CD4-positive, alpha-beta T cell treated with Interleukin-10 for 1 hour (primary cell): Measurements from ENCODE around the gene ZNF140.

Source experiments
- DNase-seq: peaks from one replicate; pipeline ENCODE4 v3.0.0-alpha.2; 2020

ZNF140 gene

DNA sequence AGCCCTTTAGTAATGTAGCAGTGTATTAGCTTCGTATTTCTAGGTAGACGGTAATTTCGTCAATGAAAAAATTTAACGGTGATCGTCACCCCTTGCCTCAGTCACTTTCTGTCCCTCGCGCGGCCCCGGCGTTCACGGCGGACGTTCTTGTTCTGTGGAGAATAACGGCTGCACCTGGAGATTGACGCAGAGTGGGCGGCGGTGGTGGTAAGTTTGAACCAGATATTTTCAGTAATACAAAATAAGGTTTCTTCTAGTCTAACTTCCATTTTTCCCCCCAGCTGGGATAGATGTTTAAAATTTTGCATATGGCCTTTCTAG, 50.0 kb downstream of the ZNF140 start:
- no peak for DNase-seq

DNA sequence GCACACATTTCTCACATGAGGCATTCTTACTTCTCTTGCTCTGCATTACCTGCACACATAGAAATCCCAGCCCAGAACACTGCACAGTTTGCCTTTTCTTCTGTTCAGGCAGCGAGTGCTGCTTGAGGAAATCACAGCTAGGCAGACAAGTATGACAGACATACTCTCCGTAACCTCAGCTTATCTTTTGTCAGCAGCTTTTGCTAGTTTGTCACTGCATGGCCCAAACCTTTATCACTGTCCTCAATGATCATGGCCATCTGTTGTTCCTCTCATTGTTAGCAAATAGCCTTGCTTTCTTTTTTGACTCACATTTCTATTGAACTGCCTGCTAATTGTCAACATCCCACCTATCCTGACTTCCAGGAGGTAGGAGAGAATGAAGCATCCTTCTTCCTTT, 55.0 kb downstream of the ZNF140 start:
- DNase-seq = no peak

GRCh38 chr12:133145981-133146380, 65.3 kb downstream of the ZNF140 start:
- DNase-seq = no peak

GRCh38 chr12:133156125-133156690, 75.5 kb downstream of the ZNF140 start:
- DNase-seq = no peak
